AG04449 (cell line): ENCODE data around the gene PREP.

Experiments
- CTCF ChIA-PET: fragments of 350-600 bp; formaldehyde crosslinking; extraction: SDS; loops from one replicate; lab custom pipeline; 2021; ENCODE audit warnings: antibody characterized with exemption; lab: Yijun Ruan, JAX
- POLR2A ChIA-PET: fragments of 400-600, 350-600 bp; formaldehyde crosslinking; extraction: SDS; loops from one replicate; lab custom pipeline; 2020; ENCODE audit warnings: antibody characterized with exemption, inconsistent platforms; lab: Yijun Ruan, JAX
- DNase-seq: peaks from one replicate; pipeline ENCODE4 v3.0.0-alpha.2; 2010; ENCODE audit warnings: low read depth, low spot score
- H3K4me3 ChIP-seq: 2 replicates; pipeline ENCODE4 v1.5.1; 2011; ENCODE audit warnings: low read depth, mild to moderate bottlenecking, control low read depth, low read length
- TF ChIP-seq, protein P1 (sequence below): IDR thresholded peaks from one replicate; pipeline ENCODE4 v1.5.1; 2011; ENCODE audit warnings: mild to moderate bottlenecking, moderate library complexity, low read length, control low read depth, inconsistent platforms; ENCODE audit not compliant: insufficient read depth; ENCODE audit errors: missing control alignments

PREP gene

DNA sequence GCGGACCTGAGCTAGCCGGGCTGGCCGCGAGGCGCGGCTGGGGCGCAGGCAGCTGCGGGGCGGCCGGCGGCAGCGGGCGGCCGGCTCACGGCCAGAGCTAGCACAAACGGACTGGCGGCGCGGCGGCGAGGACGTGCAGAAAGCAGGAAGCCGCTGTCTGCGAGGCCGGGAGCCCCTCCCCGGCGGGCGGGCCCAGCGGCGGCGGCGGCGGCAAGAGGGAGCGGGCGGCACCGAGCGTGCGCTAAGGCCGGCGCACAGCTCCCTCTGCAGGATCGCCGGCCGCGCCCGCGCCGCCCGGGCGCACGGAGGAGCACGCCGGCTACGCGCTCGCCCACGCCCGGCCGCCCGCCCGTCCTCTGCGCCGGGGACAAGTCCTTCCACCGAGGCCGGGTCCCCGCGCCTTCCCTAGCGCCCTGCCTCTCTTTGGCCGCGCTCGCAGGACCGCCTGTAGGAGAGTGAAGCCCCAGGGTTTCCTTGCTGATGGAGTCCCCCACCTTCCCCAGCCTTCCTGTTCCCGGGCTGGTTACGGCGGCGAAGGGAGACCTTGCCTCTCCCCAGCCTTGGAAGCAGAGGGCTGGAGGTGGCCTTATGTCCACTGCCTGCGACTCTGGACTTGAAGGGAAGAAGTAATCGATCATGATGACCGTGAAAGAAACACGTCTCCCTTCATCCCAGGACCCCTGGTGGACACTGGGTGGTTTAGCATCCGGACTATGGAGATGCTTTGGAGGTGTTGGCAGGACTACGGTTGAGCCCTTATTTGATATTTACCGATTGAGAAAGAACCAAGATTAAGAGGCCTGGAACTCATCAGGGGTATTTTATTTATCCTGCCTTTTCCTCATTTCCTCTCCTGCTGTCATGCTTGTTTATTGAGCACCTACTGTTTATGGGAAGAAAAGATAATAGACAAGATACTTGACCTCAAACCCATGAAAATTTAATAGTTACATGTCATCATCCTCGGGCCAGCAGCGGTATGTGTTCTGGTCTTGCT is at the start of gene PREP:
TSS of gene PREP (minus strand) at position 144 of the 997 bp plus-strand sequence. CDS start 191 bp downstream, outside the sequence.
- no peak for DNase-seq
- TF ChIP-seq, protein P1, sequence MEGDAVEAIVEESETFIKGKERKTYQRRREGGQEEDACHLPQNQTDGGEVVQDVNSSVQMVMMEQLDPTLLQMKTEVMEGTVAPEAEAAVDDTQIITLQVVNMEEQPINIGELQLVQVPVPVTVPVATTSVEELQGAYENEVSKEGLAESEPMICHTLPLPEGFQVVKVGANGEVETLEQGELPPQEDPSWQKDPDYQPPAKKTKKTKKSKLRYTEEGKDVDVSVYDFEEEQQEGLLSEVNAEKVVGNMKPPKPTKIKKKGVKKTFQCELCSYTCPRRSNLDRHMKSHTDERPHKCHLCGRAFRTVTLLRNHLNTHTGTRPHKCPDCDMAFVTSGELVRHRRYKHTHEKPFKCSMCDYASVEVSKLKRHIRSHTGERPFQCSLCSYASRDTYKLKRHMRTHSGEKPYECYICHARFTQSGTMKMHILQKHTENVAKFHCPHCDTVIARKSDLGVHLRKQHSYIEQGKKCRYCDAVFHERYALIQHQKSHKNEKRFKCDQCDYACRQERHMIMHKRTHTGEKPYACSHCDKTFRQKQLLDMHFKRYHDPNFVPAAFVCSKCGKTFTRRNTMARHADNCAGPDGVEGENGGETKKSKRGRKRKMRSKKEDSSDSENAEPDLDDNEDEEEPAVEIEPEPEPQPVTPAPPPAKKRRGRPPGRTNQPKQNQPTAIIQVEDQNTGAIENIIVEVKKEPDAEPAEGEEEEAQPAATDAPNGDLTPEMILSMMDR = peak; percentile 76
- CTCF ChIA-PET = interaction anchor here (0.6 to 3.3 kb wide), 47 partner anchors 8 to 820 kb away, joined by 3 to 67 read pairs (median 4); a partner anchor contains a TSS
- peak within 1 kb of the TSS; percentile 95 for H3K4me3 ChIP-seq
- POLR2A ChIA-PET = interaction anchor here (0.5 to 1.1 kb wide), 5 partner anchors 10 to 886 kb away, joined by 3 to 5 read pairs (median 4); no protein-coding TSS in a partner anchor

DNA sequence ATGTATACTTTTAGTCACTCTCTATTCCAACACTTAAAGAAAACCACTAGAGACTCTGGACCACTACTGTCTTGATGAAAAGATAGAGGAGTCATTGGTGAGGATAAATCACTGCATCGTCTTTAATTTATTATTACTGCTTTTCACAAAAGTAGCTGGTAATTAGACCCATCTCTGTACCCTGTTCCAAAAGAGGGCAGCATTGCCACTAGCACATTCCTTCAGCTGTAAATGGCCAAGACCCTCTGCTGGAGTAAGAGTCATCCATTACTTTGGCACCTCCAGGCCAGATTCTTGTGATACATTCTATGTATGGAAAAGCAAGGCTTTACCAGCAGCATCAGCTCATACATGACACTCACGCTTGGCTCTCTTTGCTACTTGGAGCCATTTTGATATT is 49.5 kb upstream of the PREP start:
- POLR2A ChIA-PET = no interaction called here
- TF ChIP-seq, protein P1 = no peak
- DNase-seq = no peak
- CTCF ChIA-PET = interaction anchor here (1.4 to 3.3 kb wide), 3 partner anchors 15 to 32 kb away, joined by 3 to 12 read pairs (median 4); no protein-coding TSS in a partner anchor
- H3K4me3 ChIP-seq = no peak overlapping the region

DNA sequence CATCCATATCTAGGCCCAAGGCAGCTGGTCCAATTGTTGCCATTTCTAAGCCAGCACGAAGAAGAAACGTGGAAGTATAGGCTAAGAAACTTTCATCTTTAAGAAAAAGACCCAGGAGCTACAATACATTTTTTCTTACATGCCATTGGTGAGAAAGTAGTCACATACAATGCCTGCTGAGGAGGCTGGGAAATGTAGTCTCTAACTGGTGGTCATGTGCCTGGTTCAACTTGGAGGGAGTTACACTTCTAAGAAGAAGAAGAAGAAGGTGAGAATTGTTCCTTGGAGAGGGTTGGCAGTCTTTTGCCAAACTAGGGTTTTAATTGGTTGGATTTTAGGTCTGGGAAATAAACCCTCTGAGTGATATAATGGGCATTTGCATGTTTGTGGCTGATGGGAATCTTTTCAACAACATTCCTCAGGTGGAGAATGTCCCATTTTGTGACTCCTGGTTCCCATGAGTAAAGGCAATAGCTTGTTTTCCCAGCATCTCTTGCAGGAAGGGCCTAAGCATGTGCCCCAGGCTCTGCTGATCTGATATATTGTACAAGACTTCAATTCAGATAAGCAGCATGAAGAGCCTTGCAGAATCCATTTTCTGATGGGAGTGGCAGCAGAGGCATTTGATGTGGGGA is 47.0 kb upstream of the PREP start:
- ChIA-PET POLR2A (no interaction called here), CTCF (no interaction called here)
- DNase-seq = no peak
- H3K4me3 ChIP-seq = no peak overlapping the region
- TF ChIP-seq, protein P1 = no peak

DNA sequence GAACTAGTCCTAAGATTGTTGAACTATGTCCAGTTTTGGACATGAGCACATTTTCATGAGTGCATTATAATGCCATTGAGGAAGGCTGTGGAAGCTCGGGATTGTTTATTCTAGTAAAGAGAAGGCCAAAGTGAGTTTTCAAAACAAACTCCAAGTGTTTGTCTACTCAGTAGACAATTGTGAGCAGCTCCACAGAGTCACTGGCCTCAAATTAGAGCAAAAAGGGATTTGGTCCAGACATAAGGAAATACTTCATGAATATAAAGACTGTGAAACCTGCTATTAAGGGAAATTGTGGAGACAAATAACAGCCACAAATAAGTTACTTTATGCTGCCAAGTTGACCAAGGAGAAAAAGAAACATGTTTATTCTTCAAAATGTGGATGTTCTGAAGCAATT is 42.6 kb upstream of the PREP start:
- TF ChIP-seq, protein P1 = no peak
- DNase-seq = no peak
- no peak overlapping the region for H3K4me3 ChIP-seq
- CTCF ChIA-PET = interaction anchor here (1.2 to 2.0 kb wide), 3 partner anchors 9 to 22 kb away, joined by 3 to 12 read pairs (median 3); no protein-coding TSS in a partner anchor
- POLR2A ChIA-PET = no interaction called here

DNA sequence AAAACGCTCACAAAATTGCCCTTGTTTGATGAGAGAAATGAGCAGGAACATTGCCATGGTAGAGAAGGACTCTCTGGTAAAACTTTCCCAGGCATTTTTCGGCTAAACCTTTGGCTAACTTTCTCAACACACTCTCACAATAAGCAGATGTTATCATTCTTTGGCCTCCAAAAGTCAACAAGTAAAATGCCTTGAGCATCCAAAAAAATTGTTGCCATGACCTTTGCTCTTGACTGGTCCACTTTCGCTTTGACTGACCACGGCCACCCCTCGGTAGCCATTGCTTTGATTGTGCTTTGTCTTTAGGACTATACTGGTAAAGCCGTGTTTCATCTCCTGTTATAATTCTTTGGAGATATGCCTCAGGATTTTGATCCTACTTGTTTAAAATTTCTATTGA is 41.1 kb upstream of the PREP start:
- no peak for DNase-seq
- no peak overlapping the region for H3K4me3 ChIP-seq
- CTCF ChIA-PET = interaction anchor here (2.0 kb wide), 1 partner anchor 12 kb away, joined by 12 read pairs; no protein-coding TSS in a partner anchor
- TF ChIP-seq, protein P1 = no peak
- POLR2A ChIA-PET = no interaction called here
